ENCODE data around the gene OPN1LW. TPM values are rescaled to one million over a fixed set of nuclear protein-coding genes. Genes with fewer than 3 reads are reported as not detected.
"Not testable (repeated sequence)": the region's sequence is repeated elsewhere in the genome, so short reads cannot be mapped to it uniquely, and the experiment has no call there.

OPN1LW gene
- total RNA-seq, 4 donors from 2014 or later: not detected

DNA sequence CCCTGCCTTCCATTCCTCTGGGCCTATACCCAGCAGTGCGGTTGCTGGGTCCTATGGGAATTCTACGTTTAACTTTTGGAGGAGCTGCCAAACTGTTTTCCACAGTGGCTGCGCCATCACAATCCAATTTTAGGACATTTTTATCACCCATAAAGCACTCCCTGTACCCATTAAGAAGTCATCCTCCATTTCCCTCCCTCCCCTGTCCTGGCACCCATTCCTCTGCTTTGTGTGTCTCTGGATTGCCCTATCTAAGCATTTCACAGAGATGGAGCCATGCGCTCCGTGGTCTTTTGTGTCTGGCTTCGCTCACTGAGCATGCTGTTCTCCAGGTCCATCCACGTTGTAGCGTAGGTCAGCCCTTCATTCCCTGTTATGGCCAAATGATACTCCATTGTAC is 1.7 kb upstream of the OPN1LW start:
- no peaks in the 10 kb centered on the region for H3K27me3 ChIP-seq
- no peak overlapping the region for H3K27ac ChIP-seq
- TF ChIP-seq, protein P1, sequence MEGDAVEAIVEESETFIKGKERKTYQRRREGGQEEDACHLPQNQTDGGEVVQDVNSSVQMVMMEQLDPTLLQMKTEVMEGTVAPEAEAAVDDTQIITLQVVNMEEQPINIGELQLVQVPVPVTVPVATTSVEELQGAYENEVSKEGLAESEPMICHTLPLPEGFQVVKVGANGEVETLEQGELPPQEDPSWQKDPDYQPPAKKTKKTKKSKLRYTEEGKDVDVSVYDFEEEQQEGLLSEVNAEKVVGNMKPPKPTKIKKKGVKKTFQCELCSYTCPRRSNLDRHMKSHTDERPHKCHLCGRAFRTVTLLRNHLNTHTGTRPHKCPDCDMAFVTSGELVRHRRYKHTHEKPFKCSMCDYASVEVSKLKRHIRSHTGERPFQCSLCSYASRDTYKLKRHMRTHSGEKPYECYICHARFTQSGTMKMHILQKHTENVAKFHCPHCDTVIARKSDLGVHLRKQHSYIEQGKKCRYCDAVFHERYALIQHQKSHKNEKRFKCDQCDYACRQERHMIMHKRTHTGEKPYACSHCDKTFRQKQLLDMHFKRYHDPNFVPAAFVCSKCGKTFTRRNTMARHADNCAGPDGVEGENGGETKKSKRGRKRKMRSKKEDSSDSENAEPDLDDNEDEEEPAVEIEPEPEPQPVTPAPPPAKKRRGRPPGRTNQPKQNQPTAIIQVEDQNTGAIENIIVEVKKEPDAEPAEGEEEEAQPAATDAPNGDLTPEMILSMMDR (IDR thresholded peaks at IDR 0.05): no peak
- no peak for TF ChIP-seq EP300 (IDR thresholded peaks at IDR 0.05)
- TF ChIP-seq POLR2AphosphoS5 (IDR thresholded peaks at IDR 0.05): no peak
- no peak for TF ChIP-seq POLR2A (IDR thresholded peaks at IDR 0.05)
- WGBS: 94% methylated on average over 8 of the region's 8 CpGs
- H3K9me3 ChIP-seq: no peaks in the 10 kb centered on the region
- no peaks in the 10 kb centered on the region for H3K36me3 ChIP-seq
- no peak overlapping the region for H3K4me3 ChIP-seq
- no peak for DNase-seq (ENCODE audit: low spot score in 2 of 2)
- no peaks in the 10 kb centered on the region for H3K4me1 ChIP-seq

DNA sequence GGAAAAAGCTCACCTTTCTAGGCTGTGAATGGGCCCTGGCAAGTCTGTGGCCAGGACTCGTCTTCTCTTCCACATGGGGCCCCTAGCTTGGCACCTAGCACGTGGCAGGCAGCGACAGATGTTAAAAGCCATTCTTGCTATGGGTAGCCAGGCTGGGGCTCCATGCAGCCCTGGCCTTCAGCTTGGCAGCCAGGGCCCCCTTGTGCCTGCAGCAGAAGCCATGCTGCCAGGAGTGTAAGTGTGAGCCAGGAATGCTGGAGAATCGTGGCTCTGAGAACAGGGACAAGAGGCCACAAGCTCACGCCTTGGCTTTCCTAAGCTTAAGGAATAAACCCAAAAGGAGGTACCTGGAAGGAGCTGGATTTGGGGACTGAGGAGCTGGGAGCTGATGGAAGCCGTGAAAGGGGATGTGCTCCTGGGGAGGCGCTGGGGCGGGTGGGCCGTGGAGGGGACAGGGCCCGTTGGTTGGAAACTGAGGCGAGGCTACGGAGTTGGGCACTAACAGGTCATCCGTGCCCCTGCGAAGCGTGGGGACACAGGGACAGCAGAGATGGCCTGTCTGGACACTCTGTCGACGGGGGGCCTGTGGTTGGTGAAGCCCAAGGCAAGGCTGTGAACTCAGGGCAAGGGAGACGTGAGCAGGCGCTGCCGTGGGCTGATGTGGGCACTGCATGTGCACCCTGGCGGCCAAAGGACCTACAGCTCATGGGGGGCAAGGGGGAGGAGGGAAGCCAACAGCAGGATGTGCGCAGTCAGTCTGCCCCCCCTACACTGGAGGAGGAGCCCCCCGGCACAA is 895 bp upstream of the OPN1LW start:
- H3K27me3 ChIP-seq: no peaks in the 10 kb centered on the region
- no peaks in the 10 kb centered on the region for H3K36me3 ChIP-seq
- DNase-seq (ENCODE audit: low spot score in 2 of 2): no peak
- WGBS: 76% methylated on average over 17 of the region's 23 CpGs
- H3K4me1 ChIP-seq: no peaks in the 10 kb centered on the region
- no peak overlapping the region for H3K27ac ChIP-seq
- H3K9me3 ChIP-seq: no peaks in the 10 kb centered on the region
- TF ChIP-seq POLR2A (IDR thresholded peaks at IDR 0.05): no peak
- no peak for TF ChIP-seq POLR2AphosphoS5 (IDR thresholded peaks at IDR 0.05)
- no peak for TF ChIP-seq EP300 (IDR thresholded peaks at IDR 0.05)
- TF ChIP-seq, protein P1 (IDR thresholded peaks at IDR 0.05): no peak
- H3K4me3 ChIP-seq: no peak overlapping the region

DNA sequence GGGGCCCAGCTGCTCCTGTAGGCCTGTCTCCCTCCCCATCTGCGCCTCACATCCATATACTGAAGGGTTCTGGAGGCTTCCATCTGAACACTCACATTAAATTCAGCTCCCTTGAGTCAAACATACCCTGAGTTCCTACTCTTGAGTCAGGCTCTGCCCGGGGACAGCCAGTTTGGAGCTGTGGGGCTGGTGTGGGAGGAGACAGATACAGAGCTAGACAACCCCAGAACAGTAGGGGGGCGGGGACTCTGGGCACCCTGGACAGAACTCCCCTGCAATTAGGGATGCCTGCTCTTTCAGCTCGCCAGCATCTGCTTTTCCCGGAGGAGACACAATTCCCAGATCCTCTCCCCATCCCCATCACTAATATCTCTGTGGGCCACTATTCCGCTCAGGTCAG is 7.0 kb downstream of the OPN1LW start:
- no CpG with 5 or more reads among the region's 6 CpGs for WGBS
- not testable (repeated sequence) for H3K27me3 ChIP-seq; H3K9me3 ChIP-seq; DNase-seq (ENCODE audit: low spot score in 2 of 2); H3K4me3 ChIP-seq; H3K4me1 ChIP-seq; H3K36me3 ChIP-seq; H3K27ac ChIP-seq

DNA sequence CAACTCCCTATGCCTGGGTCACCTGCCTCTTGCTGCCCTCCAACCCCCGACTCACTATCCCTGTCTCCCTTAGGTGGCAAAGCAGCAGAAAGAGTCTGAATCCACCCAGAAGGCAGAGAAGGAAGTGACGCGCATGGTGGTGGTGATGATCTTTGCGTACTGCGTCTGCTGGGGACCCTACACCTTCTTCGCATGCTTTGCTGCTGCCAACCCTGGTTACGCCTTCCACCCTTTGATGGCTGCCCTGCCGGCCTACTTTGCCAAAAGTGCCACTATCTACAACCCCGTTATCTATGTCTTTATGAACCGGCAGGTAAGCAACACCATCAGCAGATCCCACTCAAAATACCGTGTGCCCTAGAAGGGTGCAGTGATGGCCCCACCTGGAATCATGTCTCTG is 12.2 kb downstream of the OPN1LW start:
- H3K9me3 ChIP-seq; H3K4me1 ChIP-seq; DNase-seq (ENCODE audit: low spot score in 2 of 2); H3K36me3 ChIP-seq; H3K27me3 ChIP-seq; H3K27ac ChIP-seq; H3K4me3 ChIP-seq: not testable (repeated sequence)
- 93% methylated on average over 11 of the region's 11 CpGs for WGBS

DNA sequence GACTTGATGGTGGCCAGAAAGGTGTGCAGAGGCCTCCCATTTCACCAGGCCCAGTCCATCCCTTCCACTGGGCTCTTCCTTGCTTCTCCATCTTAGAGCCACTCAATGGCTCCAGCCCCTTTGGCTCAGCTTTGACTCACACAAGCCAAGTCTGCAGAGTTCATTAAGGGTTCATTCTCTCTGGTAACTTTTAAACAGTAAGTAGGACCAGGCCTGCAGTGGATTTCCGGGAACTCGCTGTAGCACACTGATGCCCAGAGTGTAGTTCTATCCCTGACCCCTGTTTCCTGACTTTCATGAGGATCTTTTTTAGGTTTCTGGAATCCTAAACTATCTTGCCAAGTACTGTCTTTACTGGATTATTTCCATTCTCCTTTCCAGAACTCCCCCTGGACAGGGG is 13.2 kb downstream of the OPN1LW start:
- not testable (repeated sequence) for H3K9me3 ChIP-seq; H3K4me1 ChIP-seq; H3K36me3 ChIP-seq; H3K27me3 ChIP-seq; H3K4me3 ChIP-seq; DNase-seq (ENCODE audit: low spot score in 2 of 2); H3K27ac ChIP-seq
- no CpG with 5 or more reads among the region's 2 CpGs for WGBS

DNA sequence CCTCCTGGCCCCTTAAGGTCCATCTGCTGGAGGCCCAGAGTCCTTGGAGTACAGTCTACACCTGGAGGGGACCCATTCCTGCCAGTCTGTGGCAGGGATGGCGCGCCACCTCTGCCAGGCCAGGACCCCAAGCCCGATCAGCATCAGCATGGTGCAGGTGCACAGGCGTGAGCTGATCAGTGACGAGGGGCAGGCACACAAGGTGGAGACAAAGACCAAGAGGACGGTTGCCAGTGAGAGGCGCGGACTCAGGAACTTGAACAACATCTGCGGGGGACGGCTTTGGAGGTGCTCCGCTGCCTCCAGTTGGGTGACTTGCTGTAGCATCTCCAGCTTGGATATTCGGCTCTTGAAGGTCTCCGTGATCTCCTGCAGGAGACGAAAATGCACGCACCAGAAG is 15.3 kb downstream of the OPN1LW start:
- H3K27ac ChIP-seq: not testable (repeated sequence)
- no CpG with 5 or more reads among the region's 15 CpGs for WGBS

DNA sequence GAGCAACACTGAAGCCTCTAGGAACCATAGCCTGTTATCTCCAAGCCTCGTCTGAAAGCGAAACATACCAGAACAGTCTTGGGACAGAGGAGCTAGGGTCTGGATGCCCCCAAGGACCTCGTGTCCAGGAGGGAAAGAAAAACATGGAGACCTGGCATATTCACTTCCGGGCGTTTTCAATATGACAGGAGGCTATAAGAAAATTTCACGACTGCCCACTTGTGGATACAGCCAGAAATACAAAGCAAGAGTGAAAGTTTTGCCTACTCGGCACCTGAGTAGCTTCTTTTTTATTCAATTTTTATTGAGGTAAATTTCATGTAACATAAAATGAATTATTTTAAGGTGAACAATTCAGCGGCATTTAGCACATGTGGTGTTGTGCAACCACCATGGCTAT is 20.9 kb downstream of the OPN1LW start:
- not testable (repeated sequence) for H3K27ac ChIP-seq; H3K4me3 ChIP-seq; H3K4me1 ChIP-seq; DNase-seq (ENCODE audit: low spot score in 2 of 2); H3K27me3 ChIP-seq; H3K36me3 ChIP-seq; H3K9me3 ChIP-seq
- no CpG with 5 or more reads among the region's 8 CpGs for WGBS

More for the DNA sequence above, 15.3 kb downstream of the OPN1LW start:
- not testable (repeated sequence) for H3K4me1 ChIP-seq; H3K27me3 ChIP-seq; DNase-seq (ENCODE audit: low spot score in 2 of 2); H3K9me3 ChIP-seq; H3K4me3 ChIP-seq; H3K36me3 ChIP-seq

DNA sequence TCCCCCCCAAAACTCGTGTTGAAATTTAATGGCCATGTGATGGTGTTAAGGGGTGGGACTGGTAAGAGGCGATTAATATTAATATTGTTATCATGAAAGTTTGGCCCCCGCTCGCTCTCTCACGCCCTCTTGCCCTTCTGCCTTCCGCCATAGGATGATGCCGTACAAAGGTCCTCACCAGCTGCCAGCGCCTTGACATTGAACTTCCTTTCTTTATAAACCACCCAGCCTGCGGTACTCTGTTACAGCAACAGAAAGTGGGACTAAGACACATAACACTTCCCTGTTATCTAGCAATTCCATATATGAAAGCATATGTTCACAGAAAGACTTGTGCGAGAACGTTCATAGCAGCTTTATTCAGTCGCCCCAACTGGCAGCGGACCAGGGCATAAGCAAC is 24.3 kb downstream of the OPN1LW start:
- H3K4me3 ChIP-seq; H3K4me1 ChIP-seq; H3K27me3 ChIP-seq; H3K36me3 ChIP-seq; DNase-seq (ENCODE audit: low spot score in 2 of 2); H3K9me3 ChIP-seq; H3K27ac ChIP-seq: not testable (repeated sequence)
- no CpG with 5 or more reads among the region's 13 CpGs for WGBS

DNA sequence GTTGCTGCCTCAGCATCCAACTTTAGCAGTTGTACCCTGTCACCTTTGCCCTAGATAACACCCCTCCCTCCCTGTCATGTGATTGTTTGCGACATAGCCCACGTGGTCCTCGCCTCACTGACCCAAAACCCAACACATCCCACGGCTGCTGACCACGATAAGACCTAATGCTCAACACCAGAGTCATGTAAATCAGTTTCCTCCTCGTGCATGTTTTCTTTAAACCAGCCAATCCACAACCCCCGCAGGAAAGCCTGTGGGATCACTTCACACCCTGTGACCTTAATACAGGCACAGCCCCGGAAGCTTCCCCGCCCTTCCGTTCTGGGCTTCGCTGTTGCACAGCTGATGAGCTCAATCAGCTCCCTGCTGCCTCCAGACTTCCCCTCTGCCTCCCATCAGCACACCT is 28.5 kb downstream of the OPN1LW start:
- not testable (repeated sequence) for H3K27ac ChIP-seq; H3K4me1 ChIP-seq; H3K27me3 ChIP-seq; DNase-seq (ENCODE audit: low spot score in 2 of 2); H3K4me3 ChIP-seq; H3K9me3 ChIP-seq; H3K36me3 ChIP-seq
- WGBS: no CpG with 5 or more reads among the region's 11 CpGs

DNA sequence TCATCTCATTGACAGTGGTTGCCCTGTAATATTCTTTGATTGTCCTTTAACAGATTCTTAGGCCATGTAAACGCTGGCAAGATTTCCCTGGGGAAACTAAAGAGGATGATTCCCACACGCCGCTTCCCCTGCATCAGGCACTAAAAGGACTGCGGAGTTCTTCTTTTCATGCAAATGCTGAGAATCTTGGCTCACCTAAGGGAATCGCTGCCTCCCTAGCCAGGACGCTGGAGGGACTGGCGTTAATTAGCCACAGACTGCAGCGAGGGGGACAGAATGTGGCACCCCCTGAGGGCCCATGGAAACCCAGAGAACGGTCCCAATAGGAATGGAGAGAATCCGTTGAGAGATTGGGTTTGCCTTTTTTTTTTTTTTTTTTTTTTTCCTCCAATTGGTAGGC is 30.3 kb downstream of the OPN1LW start:
- not testable (repeated sequence) for H3K27me3 ChIP-seq; DNase-seq (ENCODE audit: low spot score in 2 of 2); H3K4me3 ChIP-seq; H3K27ac ChIP-seq; H3K9me3 ChIP-seq; H3K36me3 ChIP-seq; H3K4me1 ChIP-seq
- WGBS: no CpG with 5 or more reads among the region's 10 CpGs

DNA sequence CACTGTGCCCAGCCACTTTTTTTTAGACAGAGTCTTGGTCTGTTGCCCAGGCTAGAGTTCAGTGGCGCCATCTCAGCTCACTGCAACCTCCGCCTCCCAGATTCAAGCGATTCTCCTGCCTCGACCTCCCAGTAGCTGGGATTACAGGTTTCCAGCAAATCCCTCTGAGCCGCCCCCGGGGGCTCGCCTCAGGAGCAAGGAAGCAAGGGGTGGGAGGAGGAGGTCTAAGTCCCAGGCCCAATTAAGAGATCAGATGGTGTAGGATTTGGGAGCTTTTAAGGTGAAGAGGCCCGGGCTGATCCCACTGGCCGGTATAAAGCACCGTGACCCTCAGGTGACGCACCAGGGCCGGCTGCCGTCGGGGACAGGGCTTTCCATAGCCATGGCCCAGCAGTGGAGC is 38.3 kb downstream of the OPN1LW start, which contains the start of gene OPN1MW:
TSS of gene OPN1MW (plus strand) at position 301 of the 400 bp plus-strand sequence. CDS start at position 383, 82 bp downstream.
- not testable (repeated sequence) for H3K9me3 ChIP-seq; H3K27ac ChIP-seq; H3K27me3 ChIP-seq; H3K4me3 ChIP-seq; H3K4me1 ChIP-seq; DNase-seq (ENCODE audit: low spot score in 2 of 2); H3K36me3 ChIP-seq
- WGBS: no CpG with 5 or more reads among the region's 14 CpGs

DNA sequence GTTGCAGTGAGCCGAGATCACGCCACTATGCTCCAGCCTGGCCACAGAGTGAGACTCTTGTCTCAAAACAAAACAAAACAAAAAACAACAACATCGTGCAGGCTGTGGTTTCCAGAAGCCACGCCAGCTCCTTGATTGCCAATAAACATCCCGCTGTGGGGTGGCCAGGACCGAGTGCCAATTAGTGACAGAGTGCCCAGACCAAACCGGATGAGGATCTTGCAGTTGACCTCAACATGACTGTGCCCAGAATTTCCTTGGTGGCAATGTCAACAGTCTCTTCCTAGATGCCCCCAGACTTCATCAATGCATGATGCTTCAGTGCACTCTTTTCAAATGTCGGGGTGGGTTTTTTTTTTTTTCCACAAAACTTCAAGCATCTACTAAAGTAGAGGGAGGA is 39.8 kb downstream of the OPN1LW start:
- DNase-seq (ENCODE audit: low spot score in 2 of 2); H3K27ac ChIP-seq; H3K4me1 ChIP-seq; H3K27me3 ChIP-seq; H3K36me3 ChIP-seq; H3K4me3 ChIP-seq; H3K9me3 ChIP-seq: not testable (repeated sequence)
- no CpG with 5 or more reads among the region's 8 CpGs for WGBS

Data from suprapubic skin (tissue), 4 donors.